CD14-positive monocyte (primary cell): Measurements from ENCODE around the gene COL6A1. TPM values are rescaled to one million over a fixed set of nuclear protein-coding genes. Genes with fewer than 3 reads are reported as not detected.

Experiments used
- DNase-seq, 3 donors: peaks; one replicate each; pipeline ENCODE4 v3.0.0-alpha.2; 2011 to 2022
- H2AFZ ChIP-seq: 2 replicates; pipeline ENCODE4 v1.6.0; 2012; ENCODE audit warnings: mild to moderate bottlenecking, low read depth, low read length, inconsistent platforms; ENCODE audit not compliant: insufficient read depth, poor library complexity, severe bottlenecking
- H3K27ac ChIP-seq, 2 donors: 1 replicate in 1 of 2; 2 replicates in 1 of 2; pipeline ENCODE4 v1.5.1; 2012 to 2013; ENCODE audit warnings: low read length in 2 of 2, control low read depth in 1 of 2, inconsistent platforms in 1 of 2, low read depth in 1 of 2, mild to moderate bottlenecking in 1 of 2
- H3K27me3 ChIP-seq, 2 donors: one replicate each; pipeline versions ENCODE4 v1.6.0 to v1.6.1; 2011 to 2013; ENCODE audit warnings: low read length in 2 of 2; ENCODE audit not compliant: control insufficient read depth in 2 of 2, insufficient read depth in 2 of 2
- H3K36me3 ChIP-seq, 2 donors: replicated peaks in 1 of 2; 1 replicate in 1 of 2; 2 replicates in 1 of 2; pipeline versions ENCODE4 v1.5.1 to v1.6.1; 2012 to 2013; ENCODE audit warnings: low read length in 2 of 2, control low read depth in 1 of 2, inconsistent platforms in 1 of 2, mild to moderate bottlenecking in 1 of 2; ENCODE audit not compliant: insufficient read depth in 2 of 2, control insufficient read depth in 1 of 2
- H3K4me1 ChIP-seq, 2 donors: 1 replicate in 1 of 2; 2 replicates in 1 of 2; pipeline versions ENCODE4 v1.5.1 to v1.6.1; 2012 to 2013; ENCODE audit warnings: low read length in 2 of 2, control low read depth in 1 of 2, inconsistent platforms in 1 of 2, mild to moderate bottlenecking in 1 of 2, moderate library complexity in 1 of 2; ENCODE audit not compliant: insufficient read depth in 2 of 2, control insufficient read depth in 1 of 2
- H3K4me2 ChIP-seq: replicated peaks from 2 replicates; pipeline ENCODE3; 2012; ENCODE audit warnings: low read length, moderate library complexity, mild to moderate bottlenecking; ENCODE audit not compliant: poor library complexity, severe bottlenecking; ENCODE audit errors: extremely low read depth
- H3K4me3 ChIP-seq, 3 experiments: fragments of 200-600 bp in 1 of 3; sonication (generic) in 1 of 3; replicated peaks in 1 of 3; 1 replicate in 2 of 3; 2 replicates in 1 of 3; pipeline ENCODE4 v1.5.1; 2011 to 2013; ENCODE audit warnings: low read length in 3 of 3, mild to moderate bottlenecking in 3 of 3, control low read depth in 2 of 3, low read depth in 2 of 3, inconsistent platforms in 1 of 3, moderate library complexity in 1 of 3
- H3K79me2 ChIP-seq: 2 replicates; pipeline ENCODE4 v1.6.0; 2012; ENCODE audit warnings: mild to moderate bottlenecking, control low read depth, inconsistent platforms, low read length, moderate library complexity; ENCODE audit not compliant: insufficient read depth
- H3K9ac ChIP-seq: 2 replicates; pipeline ENCODE4 v1.6.0; 2017; ENCODE audit warnings: low read length, mild to moderate bottlenecking; ENCODE audit not compliant: insufficient read depth, poor library complexity, severe bottlenecking
- H3K9me3 ChIP-seq, 2 donors: replicated peaks in 1 of 2; 1 replicate in 1 of 2; 2 replicates in 1 of 2; pipeline versions ENCODE4 v1.5.1 to v1.6.1; 2012 to 2013; ENCODE audit warnings: low read length in 2 of 2, control low read depth in 1 of 2; ENCODE audit not compliant: control insufficient read depth in 1 of 2, insufficient read depth in 1 of 2
- H4K20me1 ChIP-seq: 2 replicates; pipeline ENCODE4 v1.6.0; 2012; ENCODE audit warnings: mild to moderate bottlenecking, low read length, control low read depth, moderate library complexity; ENCODE audit not compliant: insufficient read depth
- H3K27ac Mint-ChIP-seq, 7 donors: one replicate each; pipeline ENCODE4 v1.8.0; 2020; ENCODE audit warnings: mild to moderate bottlenecking in 7 of 7, mixed read lengths in 7 of 7, moderate library complexity in 6 of 7, inconsistent platforms in 2 of 7
- H3K27me3 Mint-ChIP-seq, 3 donors: one replicate each; pipeline ENCODE4 v1.8.0; 2021 to 2022; ENCODE audit warnings: low read depth in 3 of 3, mild to moderate bottlenecking in 3 of 3, mixed read lengths in 3 of 3, moderate library complexity in 3 of 3, inconsistent platforms in 1 of 3
- H3K36me3 Mint-ChIP-seq, 2 donors: one replicate each; pipeline ENCODE4 v1.8.0; 2020; ENCODE audit warnings: mixed read lengths in 2 of 2, inconsistent platforms in 1 of 2, mild to moderate bottlenecking in 1 of 2
- H3K4me1 Mint-ChIP-seq: one replicate; pipeline ENCODE4 v1.8.0; 2020; ENCODE audit warnings: mild to moderate bottlenecking, mixed read lengths
- H3K4me3 Mint-ChIP-seq, 2 donors: one replicate each; pipeline ENCODE4 v1.8.0; 2020; ENCODE audit warnings: mild to moderate bottlenecking in 2 of 2, mixed read lengths in 2 of 2, moderate library complexity in 1 of 2
- H3K9me3 Mint-ChIP-seq, 7 donors: one replicate each; pipeline ENCODE4 v1.8.0; 2020 to 2022; ENCODE audit warnings: mixed read lengths in 7 of 7, mild to moderate bottlenecking in 6 of 7, moderate library complexity in 6 of 7, inconsistent platforms in 2 of 7
- CTCF ChIP-seq: fragments of 200-600 bp; IDR thresholded peaks from one replicate; pipeline ENCODE4 v1.8.0; 2022; ENCODE audit warnings: antibody characterized with exemption, mild to moderate bottlenecking
- WGBS: methylation state at CpG from one replicate; pipeline ENCODE4 v1.1.5; 2013; ENCODE audit warnings: missing lambda C conversion rate; ENCODE audit not compliant: insufficient coverage; 5-methylcytosine and 5-hydroxymethylcytosine counted together
- intact Hi-C, 2 donors: fragments of 100-400 bp; cut with micrococcal nuclease; formaldehyde crosslinking; loops; one replicate each; pipeline versions ENCODE4 v1.15.0 to v1.15.1; 2023
- polyA plus RNA-seq, 3 donors: library from polyadenylated mRNA; depleted of rRNA in 1 of 3; unstranded in 2 of 3; stranded (reverse) in 1 of 3; fragments of 300-500 nt in 2 of 3; fragments of >200 nt in 1 of 3; fragmentation: Illumina TruSeq in 2 of 3; gene quantifications; 1 replicate in 2 of 3; 2 replicates in 1 of 3; pipeline ENCODE4 v1.2.3, GENCODE V29; 2012 to 2021

Gene COL6A1
- polyA plus RNA-seq, 3 donors, result 0.08 to 0.11 (median 0.10) TPM

GRCh38 chr21:45990049-45990711 is 8.6 kb downstream of the COL6A1 start:
- Histone ChIP-seq H3K79me2 (no peaks in the 10 kb centered on the region), H3K4me2 (no peak overlapping the region), H3K27me3 (no peaks in the 10 kb centered on the region), H3K4me1 (no peaks in the 10 kb centered on the region), H3K9ac (no peak overlapping the region), H3K9me3 (no peaks in the 10 kb centered on the region), H3K27ac (no peak overlapping the region), H3K36me3 (no peaks in the 10 kb centered on the region), H3K4me3 (no peak overlapping the region), H2AFZ (no peak overlapping the region), H4K20me1 (no peaks in the 10 kb centered on the region)
- Mint-ChIP-seq H3K9me3 (no peaks in the 10 kb centered on the region), H3K27ac (no peak overlapping the region), H3K4me3 (no peak overlapping the region), H3K27me3 (peaks cover 0 to 6% (median under 1%) of the 10 kb centered on the region in 3 donors), H3K4me1 (no peaks in the 10 kb centered on the region), H3K36me3 (no peaks in the 10 kb centered on the region)
- 93% methylated on average over 23 of the region's 30 CpGs for WGBS
- intact Hi-C loops, result no loop called here
- no peak for DNase-seq
- TF ChIP-seq CTCF, result no peak

- H3K27me3 Mint-ChIP-seq, result peaks cover 0 to 3% (median 0%) of the 10 kb centered on the region in 3 donors
- H3K4me1 Mint-ChIP-seq, result no peaks in the 10 kb centered on the region
- Histone ChIP-seq H3K36me3 (no peaks in the 10 kb centered on the region), H3K4me1 (no peaks in the 10 kb centered on the region), H3K9ac (no peak overlapping the region), H3K27ac (no peak overlapping the region), H3K4me3 (no peak overlapping the region), H3K79me2 (no peaks in the 10 kb centered on the region), H3K27me3 (no peaks in the 10 kb centered on the region), H3K9me3 (no peaks in the 10 kb centered on the region), H2AFZ (no peak overlapping the region), H3K4me2 (no peak overlapping the region), H4K20me1 (no peaks in the 10 kb centered on the region)
- no peak for TF ChIP-seq CTCF
- 82% methylated on average over 24 of the region's 45 CpGs for WGBS
- no peaks in the 10 kb centered on the region for H3K36me3 Mint-ChIP-seq
- no peak overlapping the region for H3K4me3 Mint-ChIP-seq
- intact Hi-C loops, result no loop called here
- no peak for DNase-seq
- no peak overlapping the region for H3K27ac Mint-ChIP-seq
- no peaks in the 10 kb centered on the region for H3K9me3 Mint-ChIP-seq
Observed at GRCh38 chr21:45990741-45991605, 9.4 kb downstream of the COL6A1 start.
